Amygdala (tissue), 56 donors: ENCODE results near the gene ACTL9.
A peak's percentile ranks its signal among the peaks of the same experiment; 100 is the strongest.

Experiments
- DNase-seq, 56 donors: peaks; one replicate each; lab custom pipeline; 2025; lab: John Stamatoyannopoulos, UW

The ACTL9 gene

DNA sequence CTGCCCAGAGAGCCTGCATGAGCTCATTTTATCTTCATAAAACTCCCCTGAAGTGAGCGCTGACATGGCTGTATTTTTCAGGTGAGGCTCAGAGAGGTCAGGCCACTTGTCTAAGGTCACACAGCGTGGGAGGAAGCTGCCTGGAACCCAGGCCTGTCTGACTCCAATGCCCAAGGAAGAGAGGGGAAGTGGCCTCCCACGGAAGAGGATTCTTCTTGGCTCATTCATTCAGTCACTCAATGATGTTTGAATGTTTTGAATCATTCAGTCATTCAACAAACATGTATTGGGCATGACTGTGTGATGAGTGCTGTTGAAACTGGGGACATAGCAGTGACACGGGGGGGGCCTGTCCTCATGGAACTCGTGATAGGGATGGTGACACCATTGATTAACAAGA is 12.0 kb downstream of the ACTL9 start:
- no peak for DNase-seq

DNA sequence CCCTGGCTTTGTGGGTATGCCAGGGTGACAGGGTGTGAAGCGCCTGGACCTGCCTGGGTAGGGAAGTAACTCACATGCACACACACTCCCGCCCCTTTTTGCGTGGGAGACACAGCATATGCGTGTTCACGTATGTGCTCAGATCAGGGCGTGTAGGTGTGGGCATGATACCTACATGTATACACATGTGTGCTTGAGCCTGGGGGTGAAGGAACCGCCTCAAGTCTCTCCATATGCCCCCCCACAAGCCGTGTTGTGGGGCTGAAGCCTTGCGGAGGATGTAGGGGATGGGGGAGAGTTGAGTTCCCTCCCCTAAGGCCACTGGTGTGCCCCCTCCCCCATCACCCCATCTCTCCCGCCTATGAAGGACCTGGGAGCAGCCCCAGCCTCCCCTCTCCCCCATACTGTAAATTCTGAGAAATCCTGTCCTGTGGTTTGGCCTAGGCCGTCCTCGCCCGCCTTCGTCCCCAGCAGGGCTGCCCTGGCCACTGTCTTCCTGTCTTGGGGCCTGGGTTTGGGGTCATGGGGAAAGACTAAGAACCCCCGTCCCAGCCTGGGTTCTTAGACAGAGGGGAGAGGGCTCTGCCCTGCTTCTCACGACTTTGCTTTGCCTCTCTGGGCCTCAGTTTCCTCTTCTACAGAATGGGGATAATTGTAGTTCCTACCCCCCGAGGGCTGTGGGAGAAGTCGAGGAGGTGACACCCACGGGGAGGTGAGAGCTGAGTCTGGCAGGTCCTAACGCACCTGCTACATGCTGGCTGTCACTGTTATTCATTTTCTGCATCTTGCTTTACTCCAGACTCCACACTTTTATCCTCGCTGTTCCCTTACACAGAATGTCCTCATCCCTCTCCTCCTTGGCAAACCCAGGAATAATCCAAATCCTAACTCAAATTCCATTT is 14.3 kb downstream of the ACTL9 start:
- no peak for DNase-seq

DNA sequence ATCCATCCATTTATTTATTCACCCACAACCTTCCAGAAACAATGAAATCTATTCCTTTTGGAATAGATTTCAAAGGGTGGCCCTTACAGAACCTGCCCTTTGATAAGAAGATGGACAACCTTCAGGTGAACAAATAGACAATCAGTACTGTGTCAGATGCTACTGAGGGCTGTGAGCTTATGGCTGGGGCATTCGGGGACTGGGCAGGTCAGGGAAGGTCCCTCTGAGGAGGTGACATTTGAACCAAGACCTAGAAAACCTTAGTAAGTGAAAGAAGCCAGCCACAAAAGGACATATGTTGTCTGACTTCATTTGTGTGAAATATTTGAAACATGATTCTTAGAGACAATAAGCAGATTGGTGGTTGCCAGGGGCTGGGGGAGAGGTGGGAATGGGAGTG is 15.7 kb downstream of the ACTL9 start:
- no peak for DNase-seq

DNA sequence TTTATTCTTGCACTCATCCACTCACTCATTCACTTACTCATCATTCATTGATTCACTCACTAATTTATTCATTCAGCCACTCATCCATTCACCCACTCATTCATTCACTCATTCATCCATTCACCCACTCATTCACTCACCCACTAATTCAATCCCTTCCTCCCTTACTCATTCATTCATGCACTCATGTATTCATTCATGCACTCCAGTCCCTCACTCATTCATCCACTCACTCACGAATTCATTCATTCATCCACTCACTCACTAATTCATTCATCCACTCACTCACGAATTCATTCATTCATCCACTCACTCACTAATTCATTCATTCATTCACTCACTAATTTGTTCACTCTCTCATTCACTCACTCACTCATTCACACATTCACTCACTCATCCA is 16.1 kb downstream of the ACTL9 start:
- no peak for DNase-seq

DNA sequence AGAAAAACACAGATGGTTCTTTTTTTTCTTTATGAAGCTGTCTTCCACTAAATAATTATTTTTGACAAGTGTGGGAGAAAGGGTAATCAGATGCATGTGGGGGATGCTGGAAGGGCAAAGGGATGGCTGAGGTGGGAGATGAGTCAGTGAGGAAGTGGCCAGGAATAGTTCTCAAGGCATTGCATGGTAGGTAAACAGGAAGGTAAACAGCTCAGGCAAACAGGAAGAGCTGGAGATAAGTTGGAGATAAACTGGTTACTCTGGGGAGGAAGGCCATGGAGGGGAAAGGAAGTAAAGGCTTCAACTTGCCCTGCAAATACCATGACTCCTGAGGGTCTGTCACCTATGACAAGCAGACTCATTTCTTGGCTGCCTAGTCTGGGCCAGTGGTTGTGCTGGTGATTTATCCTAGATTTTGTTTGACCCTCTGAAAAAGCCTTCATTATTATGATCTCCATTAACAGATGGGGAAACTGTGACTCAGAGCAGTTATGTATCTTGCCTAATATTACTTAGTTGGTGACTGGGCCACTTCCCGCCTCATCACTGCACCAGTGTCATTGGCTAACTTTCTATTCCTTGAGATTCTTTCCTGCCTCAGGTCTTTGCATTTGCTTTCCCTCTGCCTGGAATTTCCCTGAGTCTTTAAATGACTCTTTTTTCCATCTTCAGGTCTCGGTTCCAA is 17.1 kb downstream of the ACTL9 start:
- no peak for DNase-seq

DNA sequence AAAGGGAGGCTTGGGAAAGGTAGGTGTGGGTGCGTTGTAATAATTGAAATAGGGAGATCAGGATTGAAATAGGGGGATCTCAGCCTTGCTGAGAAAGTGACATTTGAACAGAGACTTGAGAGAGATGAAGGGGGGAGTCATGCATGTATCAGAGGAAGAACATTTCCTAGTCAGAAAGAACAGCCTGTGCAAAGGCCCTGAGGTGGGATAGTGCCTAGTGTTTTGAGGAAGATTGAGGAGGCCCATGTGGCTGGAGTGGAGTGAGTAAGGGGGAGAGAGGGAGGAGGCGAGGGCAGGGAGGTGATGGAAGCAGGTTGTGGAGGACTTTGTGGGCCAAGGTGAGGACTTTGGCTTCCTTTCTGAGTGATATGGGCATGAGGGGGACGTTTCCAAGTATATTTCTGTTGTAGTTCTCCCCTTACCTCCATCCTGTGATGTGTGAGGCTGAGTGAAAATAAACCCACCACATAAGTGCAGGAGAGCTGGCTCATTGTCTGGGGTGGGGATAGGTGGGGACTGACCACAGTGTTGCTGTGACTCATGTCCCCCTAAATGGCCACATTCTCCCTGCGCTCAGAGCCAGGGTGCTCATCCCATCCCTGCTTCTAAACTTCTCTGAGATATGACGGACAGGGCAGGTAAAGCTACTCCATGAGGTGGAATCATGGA is 17.8 kb downstream of the ACTL9 start:
- no peak for DNase-seq

DNA sequence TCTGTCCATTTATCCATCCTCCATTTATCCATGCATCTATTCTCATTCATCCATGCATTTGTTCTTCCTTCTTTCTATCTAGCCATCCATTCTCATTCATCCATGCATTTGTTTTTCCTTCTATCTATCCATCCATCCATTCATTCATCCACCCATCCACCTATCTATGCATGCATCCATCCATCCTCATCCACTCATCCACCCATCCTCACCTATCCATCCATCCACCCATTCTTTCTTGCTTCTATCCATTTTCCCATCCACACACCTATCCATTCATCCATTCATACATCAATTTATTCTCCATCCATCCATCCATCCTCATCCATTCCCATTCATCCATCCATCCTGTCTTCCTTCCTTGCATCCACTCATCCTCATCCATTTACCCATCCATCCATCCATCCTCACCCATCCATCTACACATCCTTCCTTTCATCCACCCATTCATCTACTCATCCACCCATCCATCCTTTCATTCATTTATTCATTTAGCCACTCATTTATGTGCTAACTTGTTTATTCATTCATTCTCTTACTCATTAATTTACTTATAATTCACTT is 20.3 kb downstream of the ACTL9 start:
- no peak for DNase-seq

DNA sequence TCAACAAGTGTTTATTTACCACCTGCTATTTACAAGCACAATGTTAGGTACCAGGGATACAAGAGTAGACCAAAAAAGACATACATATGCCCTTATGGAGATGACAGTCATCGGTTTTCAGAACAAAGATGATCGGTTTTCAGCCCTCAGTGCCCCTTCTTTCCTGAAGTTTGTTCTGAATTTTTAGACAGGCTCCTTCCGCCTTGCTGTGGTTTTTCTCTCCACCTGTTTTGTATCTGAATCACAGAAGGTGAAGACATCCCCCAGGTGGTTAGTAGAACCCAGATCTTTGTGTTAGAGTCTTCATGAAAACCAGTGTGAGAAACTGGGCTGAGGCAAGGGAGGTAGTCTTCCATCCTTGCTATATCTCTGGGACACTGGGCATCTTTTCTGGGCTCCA is 23.5 kb downstream of the ACTL9 start:
- no peak for DNase-seq

DNA sequence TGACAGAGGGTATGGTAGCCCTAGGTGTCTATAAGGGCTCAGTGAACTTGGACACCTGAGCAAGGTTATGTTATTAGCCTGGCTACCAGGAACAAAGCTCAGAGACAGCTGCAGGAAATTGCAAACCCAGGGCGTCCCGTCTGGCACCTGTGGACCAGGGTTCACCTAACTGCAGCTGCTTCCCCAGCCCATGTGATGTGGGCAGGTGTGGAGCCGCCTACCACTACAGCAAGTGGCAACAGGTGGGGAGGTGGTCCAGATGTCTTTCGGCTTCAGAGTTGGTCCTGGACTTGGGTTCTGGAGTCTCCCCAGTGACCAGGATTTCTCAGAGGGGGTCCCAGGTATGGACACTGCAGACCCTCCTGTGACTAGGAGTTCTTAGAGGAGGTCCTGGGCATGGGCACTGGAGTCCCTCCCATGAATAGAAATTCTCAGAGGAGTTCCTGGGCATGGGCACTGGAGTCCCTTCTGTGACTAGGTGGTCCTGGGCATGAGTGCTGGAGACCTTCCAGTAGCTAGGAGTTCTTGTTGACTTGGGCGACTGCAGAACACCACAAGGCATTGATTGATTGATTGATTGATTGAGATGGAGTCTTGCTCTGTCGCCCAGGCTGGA is 25.2 kb downstream of the ACTL9 start:
- no peak for DNase-seq

DNA sequence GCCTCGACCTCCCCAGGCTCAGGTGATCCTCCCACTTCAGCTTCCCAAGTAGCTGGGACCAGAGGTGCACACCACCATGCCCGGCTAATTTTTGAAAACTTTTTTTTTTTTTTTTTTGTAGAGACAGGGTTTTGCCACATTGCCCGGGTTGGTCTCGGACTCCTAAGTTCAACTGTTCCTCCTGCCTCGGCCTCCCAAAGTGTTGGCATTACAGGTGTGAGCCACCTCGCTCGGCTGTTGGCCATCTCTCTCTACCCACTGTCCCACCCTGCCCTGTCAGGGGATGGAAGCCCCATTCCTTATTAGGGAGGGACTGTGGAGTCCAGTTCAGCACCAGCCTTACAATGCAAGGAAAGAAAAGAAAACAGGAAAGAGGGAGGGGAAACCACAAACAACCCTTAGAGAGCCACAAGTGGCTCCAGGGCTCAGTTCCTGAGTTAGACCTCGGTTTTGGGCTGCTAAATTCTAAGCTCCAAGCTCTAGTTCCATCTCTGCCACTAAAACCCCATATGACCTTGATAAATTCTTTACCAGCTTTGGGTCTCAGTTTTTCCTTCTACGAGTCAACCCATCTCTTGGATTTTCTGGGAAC is 31.7 kb downstream of the ACTL9 start:
- no peak for DNase-seq

DNA sequence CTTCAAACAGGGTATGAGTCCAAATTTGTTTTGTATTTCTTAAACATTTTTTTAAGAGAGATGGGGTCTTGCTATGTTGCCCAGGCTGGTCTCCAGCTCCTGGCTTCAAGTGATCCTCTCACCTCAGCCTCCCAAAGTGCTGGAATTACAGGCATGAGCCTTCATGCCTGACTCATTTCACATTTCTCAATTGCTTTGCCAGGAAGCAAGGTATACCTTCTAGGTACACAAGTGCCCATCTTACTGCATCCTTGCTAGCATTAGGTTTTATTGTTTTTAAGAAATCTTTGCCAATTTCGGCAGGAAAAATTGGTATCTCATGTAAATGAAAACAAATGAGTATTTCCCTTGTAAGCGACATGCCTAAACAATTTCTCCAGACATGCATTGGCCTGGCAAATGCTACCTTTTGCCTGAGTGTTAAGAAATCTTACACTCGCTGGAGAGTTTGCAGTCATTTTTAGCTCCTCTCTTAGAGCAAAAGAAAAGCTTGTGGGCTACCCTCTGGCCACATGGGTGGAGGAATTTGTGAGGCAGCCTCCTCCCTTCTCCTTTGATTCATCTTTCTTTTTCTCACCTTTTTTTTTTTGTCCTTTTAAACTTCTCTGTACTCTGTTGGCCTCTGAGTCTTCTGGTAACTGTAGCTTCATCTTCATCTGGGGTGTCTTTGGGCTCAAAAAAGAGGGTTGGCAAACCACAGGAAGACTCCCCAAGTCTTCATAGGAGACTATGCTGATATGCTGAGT is 33.0 kb downstream of the ACTL9 start:
- no peak for DNase-seq

DNA sequence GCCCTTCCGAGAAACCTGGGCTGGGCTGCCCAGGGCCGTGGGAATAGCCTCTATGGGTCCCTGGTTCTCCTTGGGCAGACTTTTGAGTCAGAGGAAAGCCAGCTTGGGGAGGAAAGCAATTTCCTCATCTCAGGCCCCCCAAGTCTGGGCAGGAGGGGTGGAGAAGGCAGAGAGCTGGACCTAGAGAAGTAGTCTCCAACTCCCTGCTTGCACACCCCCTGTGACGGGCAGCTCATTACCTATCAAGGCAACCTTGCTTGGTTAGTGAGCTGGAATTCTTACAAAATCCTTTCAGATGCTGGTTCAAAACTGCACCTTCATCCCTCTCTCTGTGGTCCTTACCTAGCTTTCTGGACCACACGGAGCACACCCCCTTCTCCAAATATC is 33.9 kb downstream of the ACTL9 start:
- DNase-seq = no peak

DNA sequence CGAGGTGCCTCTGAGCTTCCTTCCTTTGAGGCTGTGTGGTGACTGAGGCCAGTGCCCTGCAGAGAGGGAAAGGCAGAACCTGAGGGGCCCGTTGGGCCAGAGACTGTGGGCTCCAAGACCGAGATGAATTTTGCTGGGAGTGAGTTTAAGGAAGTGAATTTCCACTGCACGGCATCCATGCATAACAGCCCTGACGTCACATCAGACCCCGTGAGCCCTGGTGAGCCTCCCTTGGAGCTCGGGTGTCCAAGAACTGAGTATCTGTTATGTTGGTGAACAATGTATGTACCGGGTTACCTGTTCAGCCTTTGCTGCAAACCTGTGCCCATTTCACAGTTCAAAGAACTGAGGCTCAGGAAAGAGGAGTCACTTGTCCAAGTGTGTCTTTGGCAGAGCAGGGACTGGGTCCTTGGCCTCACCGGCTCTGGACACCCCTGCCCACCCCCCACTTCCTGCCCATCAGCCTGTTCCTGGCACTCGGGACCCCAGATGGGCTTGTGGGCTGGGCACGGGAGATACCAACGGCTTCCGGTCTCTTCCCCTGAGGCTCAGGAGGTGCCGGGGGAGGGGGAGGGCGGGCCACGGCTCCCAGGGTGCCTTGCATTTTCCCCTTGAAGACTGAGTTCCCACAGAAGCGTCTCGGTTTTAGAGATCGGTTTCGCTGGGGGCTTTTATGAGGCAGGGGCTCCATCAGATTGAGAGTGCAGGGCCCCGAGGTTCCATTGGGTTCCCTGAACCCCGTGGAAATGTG is 34.5 kb downstream of the ACTL9 start:
- DNase-seq = peak in 1 of 56 donors; percentile 7

DNA sequence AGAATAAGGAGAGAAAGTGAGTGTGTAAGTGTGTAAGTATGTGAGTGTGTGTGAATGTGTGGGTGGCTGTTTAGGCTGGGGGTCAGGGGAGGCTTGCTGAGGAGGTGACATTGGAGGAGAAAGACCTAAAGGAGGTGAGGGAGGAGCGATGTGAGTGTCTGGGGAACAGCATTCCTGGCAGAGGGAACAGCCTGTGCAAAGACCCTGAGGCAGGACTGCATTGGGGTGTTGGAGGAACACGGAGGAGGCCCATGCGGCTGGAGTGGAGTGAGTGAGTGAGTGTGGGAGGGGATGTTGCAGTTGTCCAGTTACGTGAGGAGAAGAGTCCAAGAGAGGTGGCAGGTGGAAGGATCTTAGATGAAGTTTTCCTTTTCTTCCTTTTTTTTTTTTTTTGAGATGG is 36.3 kb downstream of the ACTL9 start:
- no peak for DNase-seq

DNA sequence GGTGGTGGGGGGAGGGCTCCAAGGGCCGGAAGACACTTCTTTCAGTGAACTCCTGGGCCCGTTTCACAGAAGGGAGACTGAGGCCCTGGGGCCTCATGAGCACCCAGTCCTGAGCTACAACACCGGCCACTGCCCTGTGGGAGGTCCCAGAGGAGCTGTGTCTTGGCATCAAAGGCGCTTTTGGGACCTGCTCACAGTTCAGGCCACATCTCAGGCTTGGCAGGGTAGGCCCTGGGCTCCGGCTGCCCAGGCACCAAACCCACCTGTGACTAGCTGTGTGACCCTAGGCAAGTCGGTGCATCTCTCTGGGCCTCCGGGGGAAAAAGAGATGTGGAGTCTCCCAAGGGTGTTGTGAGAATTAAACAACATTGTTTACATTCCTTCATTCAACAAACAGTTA is 38.7 kb downstream of the ACTL9 start:
- DNase-seq = no peak

DNA sequence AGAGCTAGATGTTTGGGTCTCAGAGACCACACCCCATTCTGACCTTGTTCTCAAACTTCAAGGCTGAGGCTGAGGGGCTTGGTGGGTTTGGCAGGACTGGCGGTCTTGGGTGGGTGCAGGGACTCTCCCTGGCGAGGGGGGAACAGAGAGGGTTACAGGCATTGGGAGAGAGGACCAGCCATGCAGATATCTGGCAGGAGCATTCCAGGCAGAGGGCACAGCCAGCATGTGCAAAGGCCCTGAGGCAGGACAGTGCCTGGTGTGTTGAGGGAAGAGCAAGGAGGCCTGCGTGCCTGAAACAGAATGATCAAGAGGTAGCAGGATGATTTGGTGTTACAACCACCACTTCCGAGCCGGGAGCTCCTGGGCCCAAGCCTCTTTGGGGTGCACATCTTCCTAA is 40.7 kb downstream of the ACTL9 start:
- no peak for DNase-seq

DNA sequence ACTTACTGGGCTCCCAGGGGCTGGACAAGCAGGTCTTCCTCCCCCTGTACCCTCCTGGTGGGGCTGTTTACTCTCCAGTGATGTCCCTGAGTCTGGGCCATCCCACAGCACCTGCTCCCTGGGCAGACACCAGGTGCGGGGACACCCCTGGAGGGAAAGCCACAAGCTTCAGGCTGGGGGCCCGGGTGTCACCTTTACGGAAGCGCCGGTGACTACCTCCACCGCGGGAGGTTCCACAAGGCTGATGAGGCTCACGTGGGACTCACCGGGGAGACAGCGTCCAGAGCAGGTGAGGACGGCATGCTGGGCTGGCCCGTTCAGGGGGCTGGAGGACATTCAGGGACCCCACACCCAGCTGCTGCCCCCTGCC is 43.3 kb downstream of the ACTL9 start:
- no peak for DNase-seq

DNA sequence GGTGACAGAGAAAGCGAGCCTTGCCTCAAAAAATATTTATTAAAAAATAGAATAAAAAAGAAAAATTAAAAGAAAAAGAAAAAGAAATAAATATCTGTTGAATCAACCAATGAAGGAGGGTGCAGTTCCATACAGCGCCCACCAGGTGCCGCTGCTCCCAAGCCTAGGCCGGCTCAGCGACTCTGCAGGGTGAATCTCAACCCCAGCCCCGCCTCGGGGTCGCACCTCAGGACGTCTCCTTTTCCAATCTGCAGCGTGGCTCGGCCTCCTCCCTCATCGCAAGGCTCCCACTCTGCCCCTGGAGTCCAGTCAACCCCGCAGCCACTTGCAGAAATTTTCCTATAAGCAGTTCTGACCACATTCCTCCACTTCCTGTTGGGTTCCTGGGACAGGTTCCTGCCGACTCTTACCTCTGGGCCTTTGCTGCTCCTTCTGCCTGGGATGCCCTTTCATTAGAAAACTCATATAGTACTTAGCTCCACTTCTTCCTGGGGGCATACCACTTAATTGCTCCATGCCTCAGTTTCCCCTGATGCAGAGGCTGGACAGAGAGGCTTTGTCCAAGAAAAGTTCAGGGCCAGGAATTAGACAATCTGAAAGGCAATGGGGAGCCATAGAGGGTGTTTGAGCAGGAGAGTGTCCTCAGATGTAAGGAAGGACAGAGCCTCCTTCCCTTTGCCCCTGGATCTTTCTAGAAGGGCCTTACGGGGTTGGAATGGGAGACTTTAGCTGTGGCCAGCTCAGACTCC is 43.8 kb downstream of the ACTL9 start:
- peak in 21 of 56 donors; percentile 2 to 48 (median 11) for DNase-seq
